BLaER1 (cell line): ENCODE data around the gene GALNT6.
A peak's percentile ranks its signal among the peaks of the same experiment; 100 is the strongest.

Experiments used
- H3K27ac ChIP-seq: shearing (Covaris generic); formaldehyde crosslinking; 2 replicates; pipeline ENCODE4 v1.8.1; 2022
- H3K27me3 ChIP-seq: shearing (Covaris generic); formaldehyde crosslinking; 2 replicates; pipeline ENCODE4 v1.8.1; 2022
- H3K36me3 ChIP-seq: shearing (Covaris generic); formaldehyde crosslinking; 2 replicates; pipeline ENCODE4 v1.8.1; 2022
- H3K4me1 ChIP-seq: shearing (Covaris generic); formaldehyde crosslinking; 2 replicates; pipeline ENCODE4 v1.8.1; 2022
- H3K4me2 ChIP-seq: shearing (Covaris generic); formaldehyde crosslinking; 2 replicates; pipeline ENCODE4 v1.8.1; 2022
- H3K4me3 ChIP-seq: shearing (Covaris generic); formaldehyde crosslinking; 2 replicates; pipeline ENCODE4 v1.8.1; 2022
- H3K9ac ChIP-seq: shearing (Covaris generic); formaldehyde crosslinking; 2 replicates; pipeline ENCODE4 v1.8.1; 2022
- H3K9me3 ChIP-seq: shearing (Covaris generic); formaldehyde crosslinking; 2 replicates; pipeline ENCODE4 v1.8.1; 2022
- H4K20me1 ChIP-seq: shearing (Covaris generic); formaldehyde crosslinking; 2 replicates; pipeline ENCODE4 v1.8.1; 2022
- Cebpa-rat ChIP-seq: shearing (Covaris generic); IDR thresholded peaks from 2 replicates; pipeline ENCODE4 v1.8.1; 2022

The GALNT6 gene

GRCh38 chr12:51374361-51374760, 16.8 kb downstream of the GALNT6 start:
- H3K4me2 ChIP-seq = no peak overlapping the region
- H3K36me3 ChIP-seq = no peaks in the 10 kb centered on the region
- H3K27ac ChIP-seq = no peak overlapping the region
- TF ChIP-seq Cebpa-rat = no peak
- H4K20me1 ChIP-seq = peaks cover 33% of the 10 kb centered on the region
- peaks cover 47% of the 10 kb centered on the region for H3K27me3 ChIP-seq
- no peak overlapping the region for H3K4me3 ChIP-seq
- no peak overlapping the region for H3K9ac ChIP-seq
- H3K4me1 ChIP-seq = peaks cover 15% of the 10 kb centered on the region
- no peaks in the 10 kb centered on the region for H3K9me3 ChIP-seq

- Histone ChIP-seq H3K9ac (no peak overlapping the region), H3K4me2 (no peak overlapping the region), H3K4me3 (no peak overlapping the region), H4K20me1 (peaks cover 41% of the 10 kb centered on the region), H3K27ac (no peak overlapping the region), H3K4me1 (peaks cover 16% of the 10 kb centered on the region), H3K36me3 (no peaks in the 10 kb centered on the region), H3K27me3 (peaks cover 48% of the 10 kb centered on the region), H3K9me3 (no peaks in the 10 kb centered on the region)
- TF ChIP-seq Cebpa-rat = no peak
Observed at GRCh38 chr12:51373187-51373586, 18.0 kb downstream of the GALNT6 start.

GRCh38 chr12:51372021-51372420, 19.2 kb downstream of the GALNT6 start:
- Histone ChIP-seq H3K9me3 (no peaks in the 10 kb centered on the region), H3K4me2 (no peak overlapping the region), H3K27me3 (peaks cover 54% of the 10 kb centered on the region), H3K27ac (no peak overlapping the region), H3K4me3 (no peak overlapping the region), H4K20me1 (peaks cover 46% of the 10 kb centered on the region), H3K9ac (no peak overlapping the region), H3K4me1 (peaks cover 27% of the 10 kb centered on the region), H3K36me3 (no peaks in the 10 kb centered on the region)
- no peak for TF ChIP-seq Cebpa-rat

GRCh38 chr12:51371295-51371953, 19.8 kb downstream of the GALNT6 start:
- peaks cover 27% of the 10 kb centered on the region for H3K4me1 ChIP-seq
- peaks cover 46% of the 10 kb centered on the region for H4K20me1 ChIP-seq
- no peaks in the 10 kb centered on the region for H3K36me3 ChIP-seq
- H3K4me2 ChIP-seq = no peak overlapping the region
- H3K9ac ChIP-seq = no peak overlapping the region
- H3K4me3 ChIP-seq = no peak overlapping the region
- no peaks in the 10 kb centered on the region for H3K9me3 ChIP-seq
- TF ChIP-seq Cebpa-rat = no peak
- no peak overlapping the region for H3K27ac ChIP-seq
- peaks cover 58% of the 10 kb centered on the region for H3K27me3 ChIP-seq

DNA sequence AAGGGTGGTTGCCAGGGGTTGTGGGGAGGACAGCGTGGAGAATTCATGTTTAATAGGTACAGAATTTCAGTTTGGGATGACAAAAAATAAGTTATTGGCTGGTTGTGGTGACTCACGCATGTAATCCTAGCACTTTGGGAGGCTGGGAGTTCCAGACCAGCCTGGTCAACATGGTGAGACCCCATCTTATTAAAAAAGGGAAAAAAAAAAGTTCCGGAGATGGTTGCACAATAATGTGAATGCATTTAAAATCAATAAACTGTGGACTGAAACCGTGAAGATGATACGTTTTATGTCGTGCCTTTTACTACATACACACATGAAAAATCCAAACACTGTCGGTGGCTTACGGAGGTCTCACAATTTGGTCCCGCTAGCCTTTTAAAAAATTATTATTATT, 20.5 kb downstream of the GALNT6 start:
- H3K9me3 ChIP-seq = no peaks in the 10 kb centered on the region
- H3K4me1 ChIP-seq = peaks cover 27% of the 10 kb centered on the region
- peaks cover 65% of the 10 kb centered on the region for H3K27me3 ChIP-seq
- H3K27ac ChIP-seq = no peak overlapping the region
- no peak for TF ChIP-seq Cebpa-rat
- no peak overlapping the region for H3K9ac ChIP-seq
- H3K4me2 ChIP-seq = no peak overlapping the region
- H3K36me3 ChIP-seq = no peaks in the 10 kb centered on the region
- H4K20me1 ChIP-seq = peaks cover 46% of the 10 kb centered on the region
- no peak overlapping the region for H3K4me3 ChIP-seq

GRCh38 chr12:51369581-51369980, 21.6 kb downstream of the GALNT6 start:
- Histone ChIP-seq H3K4me3 (no peak overlapping the region), H3K27ac (peak overlapping the region; percentile 65), H3K9me3 (no peaks in the 10 kb centered on the region), H3K36me3 (no peaks in the 10 kb centered on the region), H3K27me3 (peaks cover 67% of the 10 kb centered on the region), H4K20me1 (peaks cover 46% of the 10 kb centered on the region), H3K4me1 (peaks cover 27% of the 10 kb centered on the region), H3K4me2 (peak overlapping the region; percentile 87), H3K9ac (no peak overlapping the region)
- TF ChIP-seq Cebpa-rat = no peak

GRCh38 chr12:51368640-51369517, 22.3 kb downstream of the GALNT6 start:
- Histone ChIP-seq H3K4me1 (peaks cover 27% of the 10 kb centered on the region), H3K36me3 (no peaks in the 10 kb centered on the region), H3K27me3 (peaks cover 60% of the 10 kb centered on the region), H3K9me3 (no peaks in the 10 kb centered on the region), H3K4me3 (no peak overlapping the region), H4K20me1 (peaks cover 43% of the 10 kb centered on the region), H3K9ac (no peak overlapping the region), H3K4me2 (peak overlapping the region; percentile 87), H3K27ac (peak overlapping the region; percentile 65)
- no peak for TF ChIP-seq Cebpa-rat

GRCh38 chr12:51365276-51365675, 25.9 kb downstream of the GALNT6 start:
- peaks cover 30% of the 10 kb centered on the region for H3K27me3 ChIP-seq
- peaks cover 18% of the 10 kb centered on the region for H4K20me1 ChIP-seq
- no peak for TF ChIP-seq Cebpa-rat
- H3K9ac ChIP-seq = no peak overlapping the region
- no peak overlapping the region for H3K4me3 ChIP-seq
- H3K4me1 ChIP-seq = peaks cover 27% of the 10 kb centered on the region
- H3K4me2 ChIP-seq = no peak overlapping the region; the same call in 1 of the 2 replicates
- no peaks in the 10 kb centered on the region for H3K9me3 ChIP-seq
- H3K27ac ChIP-seq = no peak overlapping the region
- no peaks in the 10 kb centered on the region for H3K36me3 ChIP-seq

GRCh38 chr12:51364001-51364400, 27.2 kb downstream of the GALNT6 start:
- H3K9me3 ChIP-seq = no peaks in the 10 kb centered on the region
- TF ChIP-seq Cebpa-rat = no peak
- H3K27ac ChIP-seq = no peak overlapping the region
- no peaks in the 10 kb centered on the region for H3K36me3 ChIP-seq
- no peak overlapping the region for H3K4me2 ChIP-seq
- peaks cover 18% of the 10 kb centered on the region for H3K4me1 ChIP-seq
- no peak overlapping the region for H3K4me3 ChIP-seq
- H3K9ac ChIP-seq = no peak overlapping the region
- H4K20me1 ChIP-seq = peaks cover 10% of the 10 kb centered on the region
- peaks cover 19% of the 10 kb centered on the region for H3K27me3 ChIP-seq

DNA sequence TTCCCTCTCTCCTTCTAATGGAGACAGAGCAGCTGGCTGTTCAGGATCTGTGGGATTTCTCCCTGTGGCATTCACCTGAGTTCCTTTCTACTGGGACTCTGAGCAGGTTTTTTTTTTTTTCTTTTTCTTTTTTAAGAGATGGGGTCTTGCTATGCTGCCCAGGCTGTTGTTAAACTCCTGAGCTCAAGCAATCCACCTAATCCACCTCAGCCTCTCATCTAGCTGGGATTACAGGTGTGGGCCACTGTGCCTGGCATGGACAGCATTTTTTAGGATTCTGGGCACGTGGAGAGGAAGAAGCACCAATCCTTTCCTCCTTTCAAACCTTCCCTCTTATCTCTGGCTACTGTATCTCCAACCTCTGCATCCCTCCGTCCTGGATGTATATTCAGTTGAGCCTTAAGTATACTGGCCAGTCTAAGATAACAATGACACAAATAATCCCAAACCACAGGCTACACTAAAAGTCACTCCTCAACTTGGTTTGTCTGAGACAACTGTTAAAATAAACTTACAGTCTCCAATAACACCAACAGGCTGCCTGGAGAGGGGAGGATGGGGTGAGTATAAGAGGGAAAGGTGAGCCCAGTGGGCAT, 28.4 kb downstream of the GALNT6 start:
- peaks cover 15% of the 10 kb centered on the region for H3K4me1 ChIP-seq

More for the DNA sequence above, 28.4 kb downstream of the GALNT6 start:
- H3K4me2 ChIP-seq = no peak overlapping the region
- H3K9ac ChIP-seq = no peak overlapping the region
- TF ChIP-seq Cebpa-rat = no peak
- H3K36me3 ChIP-seq = no peaks in the 10 kb centered on the region
- H3K27ac ChIP-seq = no peak overlapping the region
- peaks cover 4% of the 10 kb centered on the region; the same call in 1 of the 2 replicates for H4K20me1 ChIP-seq
- no peak overlapping the region for H3K4me3 ChIP-seq
- peaks cover 19% of the 10 kb centered on the region for H3K27me3 ChIP-seq
- no peaks in the 10 kb centered on the region for H3K9me3 ChIP-seq
